Mesenchymal stem cell (in vitro differentiated cells and primary cell): ENCODE results near the gene TSPAN9.

Experiments
- DNase-seq: peaks from one replicate; pipeline ENCODE4 v3.0.0-alpha.2; 2013
- H2AFZ ChIP-seq: one replicate; pipeline ENCODE4 v1.6.1; 2013; ENCODE audit warnings: low read depth, mild to moderate bottlenecking, control low read depth, inconsistent platforms, low read length, moderate library complexity
- H2AK5ac ChIP-seq: 2 replicates; pipeline ENCODE4 v1.6.1; 2013; ENCODE audit warnings: low read length, moderate library complexity, mild to moderate bottlenecking, inconsistent platforms; ENCODE audit not compliant: severe bottlenecking
- H2BK120ac ChIP-seq: one replicate; pipeline ENCODE4 v1.6.1; 2013; ENCODE audit warnings: low read depth, mild to moderate bottlenecking, inconsistent platforms, low read length, moderate library complexity
- H2BK12ac ChIP-seq, 2 experiments: one replicate each; pipeline ENCODE4 v1.6.1; 2013; ENCODE audit warnings: inconsistent platforms in 2 of 2, low read length in 2 of 2, mild to moderate bottlenecking in 2 of 2, moderate library complexity in 2 of 2, control low read depth in 1 of 2
- H2BK15ac ChIP-seq: one replicate; pipeline ENCODE4 v1.6.1; 2013; ENCODE audit warnings: mild to moderate bottlenecking, low read depth, inconsistent platforms; ENCODE audit not compliant: poor library complexity, severe bottlenecking
- H2BK5ac ChIP-seq: 2 replicates; pipeline ENCODE4 v1.6.1; 2013; ENCODE audit warnings: low read depth, mild to moderate bottlenecking, low read length, control low read depth, inconsistent platforms; ENCODE audit not compliant: poor library complexity, severe bottlenecking
- H3K14ac ChIP-seq, 2 experiments: one replicate each; pipeline ENCODE4 v1.6.1; 2013; ENCODE audit warnings: inconsistent platforms in 2 of 2, low read length in 2 of 2, control low read depth in 1 of 2, mild to moderate bottlenecking in 1 of 2, moderate library complexity in 1 of 2
- H3K18ac ChIP-seq, 2 experiments: one replicate each; pipeline ENCODE4 v1.6.1; 2013; ENCODE audit warnings: inconsistent platforms in 2 of 2, low read length in 2 of 2, control low read depth in 1 of 2, low read depth in 1 of 2, mild to moderate bottlenecking in 1 of 2
- H3K23ac ChIP-seq, 2 experiments: one replicate each; pipeline ENCODE4 v1.6.1; 2013; ENCODE audit warnings: inconsistent platforms in 2 of 2, low read length in 2 of 2, mild to moderate bottlenecking in 2 of 2, moderate library complexity in 2 of 2, control low read depth in 1 of 2
- H3K27ac ChIP-seq: 2 replicates; pipeline ENCODE4 v1.5.1; 2013; ENCODE audit warnings: mild to moderate bottlenecking, moderate library complexity, low read length, control low read depth, inconsistent platforms; ENCODE audit not compliant: poor library complexity, severe bottlenecking
- H3K27me3 ChIP-seq, 2 experiments: 2 replicates each; pipeline versions ENCODE4 v1.6.1 to v1.7.0; 2013; ENCODE audit warnings: low read length in 2 of 2, mild to moderate bottlenecking in 2 of 2, moderate library complexity in 2 of 2, control low read depth in 1 of 2, inconsistent platforms in 1 of 2; ENCODE audit not compliant: control insufficient read depth in 1 of 2, insufficient read depth in 1 of 2
- H3K36me3 ChIP-seq, 2 experiments: 2 replicates each; pipeline versions ENCODE4 v1.6.1 to v1.7.0; 2013; ENCODE audit warnings: low read length in 2 of 2, control low read depth in 1 of 2, inconsistent platforms in 1 of 2, low read depth in 1 of 2, mild to moderate bottlenecking in 1 of 2; ENCODE audit not compliant: insufficient read depth in 2 of 2, control insufficient read depth in 1 of 2
- H3K4ac ChIP-seq, 2 experiments: one replicate each; pipeline ENCODE4 v1.6.1; 2013; ENCODE audit warnings: inconsistent platforms in 2 of 2, low read length in 2 of 2, mild to moderate bottlenecking in 2 of 2, moderate library complexity in 2 of 2, control low read depth in 1 of 2, low read depth in 1 of 2
- H3K4me1 ChIP-seq: 2 replicates; pipeline ENCODE4 v1.6.1; 2013; ENCODE audit warnings: low read depth, low read length, control low read depth; ENCODE audit not compliant: control insufficient read depth, insufficient read depth
- H3K4me2 ChIP-seq: 2 replicates; pipeline ENCODE4 v1.6.1; 2013; ENCODE audit warnings: low read length, mild to moderate bottlenecking, inconsistent platforms; ENCODE audit not compliant: poor library complexity, severe bottlenecking
- H3K4me3 ChIP-seq, 2 experiments: 2 replicates each; pipeline versions ENCODE4 v1.5.1 to v1.7.0; 2013; ENCODE audit warnings: low read length in 2 of 2, mild to moderate bottlenecking in 2 of 2, control low read depth in 1 of 2, low read depth in 1 of 2; ENCODE audit not compliant: insufficient read depth in 1 of 2
- H3K79me1 ChIP-seq: replicated peaks from 2 replicates; pipeline ENCODE4 v1.6.1; 2013; ENCODE audit warnings: mild to moderate bottlenecking, control low read depth, low read length, inconsistent platforms; ENCODE audit not compliant: poor library complexity, severe bottlenecking
- H3K9ac ChIP-seq: 2 replicates; pipeline ENCODE4 v1.7.0; 2013; ENCODE audit warnings: mild to moderate bottlenecking, low read length, moderate library complexity
- H3K9me3 ChIP-seq: 2 replicates; pipeline ENCODE4 v1.7.0; 2013; ENCODE audit warnings: mild to moderate bottlenecking, low read length; ENCODE audit not compliant: control insufficient read depth
- H4K8ac ChIP-seq: one replicate; pipeline ENCODE4 v1.6.1; 2013; ENCODE audit warnings: inconsistent platforms, mild to moderate bottlenecking, low read length, moderate library complexity
- H4K91ac ChIP-seq: one replicate; pipeline ENCODE4 v1.6.1; 2013; ENCODE audit warnings: mild to moderate bottlenecking, low read length, inconsistent platforms
- WGBS: methylation state at CpG from one replicate; pipeline ENCODE4 v1.1.7; 2013; ENCODE audit warnings: mixed read lengths; 5-methylcytosine and 5-hydroxymethylcytosine counted together

TSPAN9 gene

GRCh38 chr12:3035815-3036702 is 41.1 kb upstream of the TSPAN9 start:
- Histone ChIP-seq H2AFZ (no peak overlapping the region), H2BK12ac (no peak overlapping the region), H3K4me1 (peaks cover 15% of the 10 kb centered on the region), H3K4ac (no peak overlapping the region), H3K36me3 (peaks cover 30 to 63% of the 10 kb centered on the region in 2 experiments), H2AK5ac (no peak overlapping the region), H3K14ac (no peak overlapping the region), H2BK120ac (no peak overlapping the region), H3K27me3 (no peaks in the 10 kb centered on the region), H3K9me3 (no peaks in the 10 kb centered on the region), H3K4me3 (no peak overlapping the region), H3K27ac (no peak overlapping the region), H3K4me2 (no peak overlapping the region), H3K23ac (no peak overlapping the region), H3K9ac (no peak overlapping the region), H4K91ac (no peak overlapping the region), H2BK5ac (no peak overlapping the region), H3K79me1 (peaks cover 13% of the 10 kb centered on the region), H3K18ac (no peak overlapping the region), H2BK15ac (no peak overlapping the region), H4K8ac (no peak overlapping the region)
- DNase-seq, result no peak
- 93% methylated on average over 15 of the region's 16 CpGs for WGBS

- no peak for DNase-seq
- Histone ChIP-seq H4K8ac (no peak overlapping the region), H3K23ac (no peak overlapping the region), H2BK12ac (no peak overlapping the region), H3K14ac (no peak overlapping the region), H2BK5ac (no peak overlapping the region), H3K27ac (no peak overlapping the region), H4K91ac (no peak overlapping the region), H3K9me3 (no peaks in the 10 kb centered on the region), H3K18ac (no peak overlapping the region), H3K4me2 (no peak overlapping the region), H3K27me3 (no peaks in the 10 kb centered on the region), H2BK15ac (no peak overlapping the region), H3K36me3 (peaks cover 28 to 55% of the 10 kb centered on the region in 2 experiments), H3K4ac (no peak overlapping the region), H2BK120ac (no peak overlapping the region), H2AK5ac (no peak overlapping the region), H2AFZ (no peak overlapping the region), H3K4me3 (no peak overlapping the region), H3K79me1 (peaks cover 10% of the 10 kb centered on the region), H3K4me1 (peaks cover 14% of the 10 kb centered on the region), H3K9ac (no peak overlapping the region)
- 80% methylated on average over 11 of the region's 12 CpGs for WGBS
These were observed 40.1 kb upstream of the TSPAN9 start for GRCh38 chr12:3036901-3037600.

GRCh38 chr12:3038166-3038565 is 39.0 kb upstream of the TSPAN9 start:
- no peak overlapping the region for H3K14ac ChIP-seq
- H3K4me3 ChIP-seq, result no peak overlapping the region
- H3K79me1 ChIP-seq, result peaks cover 7% of the 10 kb centered on the region
- no peak overlapping the region for H2BK120ac ChIP-seq
- H2BK5ac ChIP-seq, result no peak overlapping the region
- no peak overlapping the region for H2BK12ac ChIP-seq
- DNase-seq, result no peak
- H3K9ac ChIP-seq, result no peak overlapping the region
- H4K8ac ChIP-seq, result no peak overlapping the region
- no peak overlapping the region for H4K91ac ChIP-seq
- H2AK5ac ChIP-seq, result no peak overlapping the region
- no peak overlapping the region for H3K4ac ChIP-seq
- no peak overlapping the region for H3K18ac ChIP-seq
- no peak overlapping the region for H2AFZ ChIP-seq
- H3K36me3 ChIP-seq, result peaks cover 28 to 53% of the 10 kb centered on the region in 2 experiments
- H3K4me2 ChIP-seq, result no peak overlapping the region
- no peak overlapping the region for H3K27ac ChIP-seq
- H3K4me1 ChIP-seq, result peaks cover 9% of the 10 kb centered on the region
- H3K27me3 ChIP-seq, result no peaks in the 10 kb centered on the region
- no peak overlapping the region for H3K23ac ChIP-seq
- H3K9me3 ChIP-seq, result no peaks in the 10 kb centered on the region
- WGBS, result 94% methylated on average over 7 of the region's 7 CpGs
- no peak overlapping the region for H2BK15ac ChIP-seq

GRCh38 chr12:3038926-3039510 is 38.2 kb upstream of the TSPAN9 start:
- Histone ChIP-seq H2BK15ac (no peak overlapping the region), H3K4me2 (no peak overlapping the region), H3K18ac (no peak overlapping the region), H3K79me1 (peaks cover 4% of the 10 kb centered on the region), H2AK5ac (no peak overlapping the region), H3K9ac (no peak overlapping the region), H2BK12ac (no peak overlapping the region), H2BK5ac (no peak overlapping the region), H2AFZ (no peak overlapping the region), H3K14ac (no peak overlapping the region), H4K8ac (no peak overlapping the region), H3K4ac (no peak overlapping the region), H3K23ac (no peak overlapping the region), H2BK120ac (no peak overlapping the region), H3K9me3 (no peaks in the 10 kb centered on the region), H3K4me3 (no peak overlapping the region), H3K27ac (no peak overlapping the region), H3K4me1 (peaks cover 8% of the 10 kb centered on the region), H3K36me3 (peaks cover 28 to 52% of the 10 kb centered on the region in 2 experiments), H4K91ac (no peak overlapping the region), H3K27me3 (no peaks in the 10 kb centered on the region)
- no peak for DNase-seq
- WGBS, result 95% methylated on average over 11 of the region's 11 CpGs
